Coronary artery (tissue), 2 donors: ENCODE results near the gene MAP3K14.

Experiments
- DNase-seq: peaks from one replicate; pipeline ENCODE4 v3.0.0-alpha.2; 2017; ENCODE audit warnings: low spot score
- H3K27ac ChIP-seq, 2 donors: fragments of 200-600 bp; sonication (generic); one replicate each; pipeline ENCODE4 v1.5.1; 2016 to 2019
- H3K4me3 ChIP-seq: fragments of 200-600 bp; sonication (generic); 2 replicates; pipeline ENCODE4 v1.5.1; 2016; ENCODE audit warnings: mild to moderate bottlenecking, moderate library complexity
- TF ChIP-seq, protein P1 (sequence below): fragments of 200-600 bp; sonication (generic); IDR thresholded peaks from one replicate; pipeline ENCODE4 v1.5.1; 2019; ENCODE audit warnings: antibody characterized with exemption

The MAP3K14 gene

GRCh38 chr17:45288825-45289224 is 28.0 kb downstream of the MAP3K14 start:
- Histone ChIP-seq H3K27ac (no peak overlapping the region), H3K4me3 (no peak overlapping the region)
- TF ChIP-seq, protein P1, sequence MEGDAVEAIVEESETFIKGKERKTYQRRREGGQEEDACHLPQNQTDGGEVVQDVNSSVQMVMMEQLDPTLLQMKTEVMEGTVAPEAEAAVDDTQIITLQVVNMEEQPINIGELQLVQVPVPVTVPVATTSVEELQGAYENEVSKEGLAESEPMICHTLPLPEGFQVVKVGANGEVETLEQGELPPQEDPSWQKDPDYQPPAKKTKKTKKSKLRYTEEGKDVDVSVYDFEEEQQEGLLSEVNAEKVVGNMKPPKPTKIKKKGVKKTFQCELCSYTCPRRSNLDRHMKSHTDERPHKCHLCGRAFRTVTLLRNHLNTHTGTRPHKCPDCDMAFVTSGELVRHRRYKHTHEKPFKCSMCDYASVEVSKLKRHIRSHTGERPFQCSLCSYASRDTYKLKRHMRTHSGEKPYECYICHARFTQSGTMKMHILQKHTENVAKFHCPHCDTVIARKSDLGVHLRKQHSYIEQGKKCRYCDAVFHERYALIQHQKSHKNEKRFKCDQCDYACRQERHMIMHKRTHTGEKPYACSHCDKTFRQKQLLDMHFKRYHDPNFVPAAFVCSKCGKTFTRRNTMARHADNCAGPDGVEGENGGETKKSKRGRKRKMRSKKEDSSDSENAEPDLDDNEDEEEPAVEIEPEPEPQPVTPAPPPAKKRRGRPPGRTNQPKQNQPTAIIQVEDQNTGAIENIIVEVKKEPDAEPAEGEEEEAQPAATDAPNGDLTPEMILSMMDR: no peak
- DNase-seq: no peak

DNA sequence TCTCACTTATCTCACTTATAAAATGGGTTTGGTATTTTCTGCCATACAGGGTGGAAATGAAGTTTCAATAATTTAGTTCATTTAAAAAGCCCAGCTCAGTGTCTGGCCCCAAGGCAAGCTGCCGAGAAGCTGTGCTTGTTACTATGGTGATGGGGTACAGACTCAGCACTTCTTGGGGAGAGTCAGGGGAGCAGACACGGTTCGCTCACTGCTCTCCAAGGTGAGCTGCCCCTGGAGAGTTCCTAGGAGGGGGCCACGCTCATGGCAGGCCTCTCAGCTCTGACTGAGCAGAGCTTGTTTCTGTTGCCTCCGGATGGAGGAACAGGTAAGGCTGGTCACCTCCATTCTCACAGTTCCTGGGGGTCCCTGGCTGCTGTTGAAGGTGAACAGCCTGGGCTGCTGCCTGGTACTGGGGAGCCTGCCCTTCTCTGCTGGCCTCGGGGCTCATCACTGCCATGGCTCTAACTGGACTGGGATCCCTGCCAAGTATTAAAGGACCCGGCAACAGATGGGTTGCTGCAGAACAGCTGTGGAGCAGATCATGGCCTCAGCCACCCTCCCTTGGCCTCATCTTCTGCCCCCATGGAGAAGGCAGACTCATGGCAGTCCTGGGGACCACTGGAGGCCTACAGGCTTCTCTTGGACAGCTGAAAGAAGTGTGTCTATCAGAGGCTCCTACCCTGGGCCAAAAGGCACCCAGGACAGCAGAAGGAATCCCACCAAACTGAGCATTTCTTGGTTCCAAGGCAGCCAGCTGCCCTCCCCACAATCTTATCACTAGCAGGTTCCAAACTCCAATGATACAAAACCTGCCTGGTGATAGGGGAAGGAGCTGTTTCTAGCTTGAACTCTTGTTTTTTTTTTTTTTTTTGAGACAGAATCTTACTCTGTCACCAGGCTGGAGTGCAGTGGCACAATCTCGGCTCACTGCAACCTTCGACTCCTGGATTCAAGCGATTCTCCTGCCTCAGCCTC is 29.0 kb downstream of the MAP3K14 start:
- DNase-seq: no peak

GRCh38 chr17:45286286-45286685 is 30.5 kb downstream of the MAP3K14 start:
- DNase-seq: no peak
- no peak overlapping the region for H3K4me3 ChIP-seq
- H3K27ac ChIP-seq: no peak overlapping the region
- TF ChIP-seq, protein P1: no peak

More for the DNA sequence above, 29.0 kb downstream of the MAP3K14 start:
- TF ChIP-seq, protein P1: no peak
- no peak overlapping the region for H3K27ac ChIP-seq
- no peak overlapping the region for H3K4me3 ChIP-seq

GRCh38 chr17:45284176-45285140 is 32.4 kb downstream of the MAP3K14 start:
- Histone ChIP-seq H3K27ac (no peak overlapping the region), H3K4me3 (no peak overlapping the region)
- DNase-seq: no peak
- TF ChIP-seq, protein P1: no peak

DNA sequence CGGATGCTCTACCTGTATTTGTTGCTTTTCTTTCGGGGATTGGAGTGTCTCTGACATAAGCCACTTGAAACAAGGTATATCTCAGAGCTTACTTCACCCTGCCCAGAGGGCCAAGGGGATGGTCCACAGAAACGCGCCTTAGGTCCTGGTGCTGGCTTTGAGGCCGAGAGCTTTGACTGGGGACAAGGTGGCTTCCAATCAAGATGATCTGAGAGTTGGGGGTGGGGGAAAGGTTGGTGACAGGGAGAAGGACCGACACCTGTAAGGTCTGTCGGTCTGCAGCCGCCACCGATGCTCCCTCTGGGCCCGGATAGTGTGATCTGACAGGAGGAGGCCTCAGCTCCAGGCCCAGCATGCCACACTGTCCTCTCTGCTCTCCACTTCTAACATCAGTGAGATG is 33.1 kb downstream of the MAP3K14 start:
- DNase-seq: no peak
- TF ChIP-seq, protein P1: no peak
- Histone ChIP-seq H3K27ac (no peak overlapping the region), H3K4me3 (no peak overlapping the region)

DNA sequence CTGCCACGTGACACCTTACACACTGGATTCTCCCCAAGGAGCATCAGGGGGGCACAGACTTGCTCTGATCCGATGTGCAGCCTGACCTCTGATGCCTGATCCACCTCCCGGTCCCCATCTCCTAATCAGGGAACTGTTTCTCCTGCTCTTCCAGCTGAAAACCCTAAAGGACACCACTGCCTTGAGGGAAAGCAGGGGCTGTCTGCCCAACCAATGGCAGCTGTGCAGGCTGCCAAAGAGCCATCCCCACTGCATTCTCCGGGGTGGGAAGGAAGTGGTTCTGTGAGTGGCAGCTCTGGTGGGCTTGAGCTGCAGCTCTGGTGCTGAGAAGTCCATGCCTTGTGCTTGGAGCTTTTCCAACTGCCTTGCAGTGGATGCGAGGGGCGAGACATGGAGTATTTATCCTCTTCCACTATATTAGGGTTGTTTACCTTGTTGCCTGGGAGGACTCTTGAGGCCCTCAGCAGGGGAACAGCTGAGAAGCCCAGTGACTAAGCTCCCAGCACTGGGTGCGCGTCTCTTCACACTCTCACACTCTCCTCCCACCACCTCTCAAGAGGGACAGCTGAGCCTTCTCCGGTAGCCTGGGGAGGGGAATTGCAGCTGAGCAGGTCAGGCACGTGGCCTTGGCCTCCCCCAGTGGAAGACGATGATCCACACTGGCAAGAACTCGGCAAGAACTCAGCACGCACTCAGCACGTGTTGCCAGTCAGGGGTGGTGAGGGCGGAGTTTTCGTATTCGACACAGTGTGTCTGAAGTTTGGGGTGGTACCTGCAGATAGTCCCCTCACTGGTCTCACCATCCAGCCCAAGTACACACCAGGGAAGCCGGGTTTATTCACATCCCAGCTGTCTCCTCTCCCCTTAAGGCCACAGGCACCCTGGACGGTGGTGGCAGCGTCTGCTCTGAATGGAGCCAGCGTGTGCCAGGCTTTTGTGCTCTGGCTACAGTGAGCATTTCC is 33.9 kb downstream of the MAP3K14 start:
- DNase-seq: no peak
- TF ChIP-seq, protein P1: no peak
- H3K27ac ChIP-seq: no peak overlapping the region
- no peak overlapping the region for H3K4me3 ChIP-seq
